Measurements from ENCODE around the gene STXBP4.

GRCh38 chr17:55171634-55172328, 203.2 kb downstream of the STXBP4 start:
- TF ChIP-seq CTCF (conservative IDR thresholded peaks at IDR 0.05; ENCODE audit: low read length) = no peak
- TF ChIP-seq EZH2phosphoT487 (IDR thresholded peaks at IDR 0.05; ENCODE audit: borderline replicate concordance, low read depth, low read length) = no peak

Data from OCI-LY7 (cell line).